Endothelial cell of hepatic sinusoid (primary cell): ENCODE measurements around the gene GPR155.
"Not testable (repeated sequence)": the region's sequence is repeated elsewhere in the genome, so short reads cannot be mapped to it uniquely, and the experiment has no call there.

Experiments used
- in situ Hi-C: cut with HindIII; loops from 2 replicates; pipeline ENCODE4 v1.10.0; 2017; ENCODE audit warnings: low sequenced_read_pairs

GPR155 gene

GRCh38 chr2:174439323-174439722 lies 47.5 kb downstream of the GPR155 start:
- in situ Hi-C loops = no loop called here

- in situ Hi-C loops = no loop called here
Measured at GRCh38 chr2:174438146-174438886, 48.5 kb downstream of the GPR155 start.

GRCh38 chr2:174436351-174436750 lies 50.5 kb downstream of the GPR155 start:
- in situ Hi-C loops = no loop called here

- in situ Hi-C loops = no loop called here
Measured at GRCh38 chr2:174431902-174432301, 54.9 kb downstream of the GPR155 start.

GRCh38 chr2:174430066-174430465 lies 56.8 kb downstream of the GPR155 start:
- in situ Hi-C loops = no loop called here

- in situ Hi-C loops = no loop called here
Measured at GRCh38 chr2:174428214-174428613, 58.6 kb downstream of the GPR155 start.

- in situ Hi-C loops = no loop called here
Measured at GRCh38 chr2:174412256-174412655, 74.6 kb downstream of the GPR155 start.

- in situ Hi-C loops = not testable (repeated sequence)
Measured at GRCh38 chr2:174410039-174410438, 76.8 kb downstream of the GPR155 start.

GRCh38 chr2:174403628-174404027 lies 83.2 kb downstream of the GPR155 start:
- in situ Hi-C loops = no loop called here

GRCh38 chr2:174400853-174401252 lies 86.0 kb downstream of the GPR155 start:
- in situ Hi-C loops = no loop called here

- in situ Hi-C loops = no loop called here
Measured at GRCh38 chr2:174399171-174399570, 87.7 kb downstream of the GPR155 start.

- in situ Hi-C loops = no loop called here
Measured at GRCh38 chr2:174397773-174398172, 89.1 kb downstream of the GPR155 start.

- in situ Hi-C loops = no loop called here
Measured at GRCh38 chr2:174395969-174396630, 90.7 kb downstream of the GPR155 start.

GRCh38 chr2:174395284-174395968 lies 91.4 kb downstream of the GPR155 start, which contains the start of gene SCRN3:
Gene SCRN3, plus strand, starts transcription at chr2:174395730. Its CDS starts 2,554 bp downstream, at chr2:174398284.
- in situ Hi-C loops = no loop called here

GRCh38 chr2:174392706-174393105 lies 94.1 kb downstream of the GPR155 start:
- in situ Hi-C loops = no loop called here

GRCh38 chr2:174390303-174390702 lies 96.5 kb downstream of the GPR155 start:
- in situ Hi-C loops = not testable (repeated sequence)

GRCh38 chr2:174389542-174389941 lies 97.3 kb downstream of the GPR155 start:
- in situ Hi-C loops = no loop called here

- in situ Hi-C loops = not testable (repeated sequence)
Measured at GRCh38 chr2:174388706-174389105, 98.1 kb downstream of the GPR155 start.

- in situ Hi-C loops = no loop called here
Measured at GRCh38 chr2:174385201-174385600, 101.6 kb downstream of the GPR155 start.

- in situ Hi-C loops = no loop called here
Measured at GRCh38 chr2:174383796-174384195, 103.0 kb downstream of the GPR155 start.
